BLaER1 treated with 17β-estradiol and CSF1 and Interleukin-3, amounts not matched to agents 10 nM and 100 nM (cell line): Measurements from ENCODE around the gene PAQR8.
"Not testable (repeated sequence)": the region's sequence is repeated elsewhere in the genome, so short reads cannot be mapped to it uniquely, and the experiment has no call there.

Source experiments
- H3K27ac ChIP-seq, 11 experiments: shearing (Covaris generic); formaldehyde crosslinking; 2 replicates each; pipeline ENCODE4 v1.8.1; 2022
- H3K27me3 ChIP-seq, 11 experiments: shearing (Covaris generic); formaldehyde crosslinking; 2 replicates each; pipeline ENCODE4 v1.8.1; 2022
- H3K36me3 ChIP-seq, 11 experiments: shearing (Covaris generic); formaldehyde crosslinking; 2 replicates each; pipeline ENCODE4 v1.8.1; 2022
- H3K4me1 ChIP-seq, 10 experiments: shearing (Covaris generic); formaldehyde crosslinking; 2 replicates each; pipeline ENCODE4 v1.8.1; 2022
- H3K4me2 ChIP-seq, 11 experiments: shearing (Covaris generic); formaldehyde crosslinking; 2 replicates each; pipeline ENCODE4 v1.8.1; 2022
- H3K4me3 ChIP-seq, 10 experiments: shearing (Covaris generic); formaldehyde crosslinking; 2 replicates each; pipeline ENCODE4 v1.8.1; 2022
- H3K9ac ChIP-seq, 11 experiments: shearing (Covaris generic); formaldehyde crosslinking; 2 replicates each; pipeline ENCODE4 v1.8.1; 2022
- H3K9me3 ChIP-seq, 11 experiments: shearing (Covaris generic); formaldehyde crosslinking; replicated peaks in 1 of 11; 2 replicates each; pipeline ENCODE4 v1.8.1; 2022
- H4K20me1 ChIP-seq, 11 experiments: shearing (Covaris generic); formaldehyde crosslinking; 2 replicates each; pipeline ENCODE4 v1.8.1; 2022
- Cebpa-rat ChIP-seq, 11 experiments: shearing (Covaris generic); IDR thresholded peaks; 2 replicates each; pipeline ENCODE4 v1.8.1; 2022

Gene PAQR8

DNA sequence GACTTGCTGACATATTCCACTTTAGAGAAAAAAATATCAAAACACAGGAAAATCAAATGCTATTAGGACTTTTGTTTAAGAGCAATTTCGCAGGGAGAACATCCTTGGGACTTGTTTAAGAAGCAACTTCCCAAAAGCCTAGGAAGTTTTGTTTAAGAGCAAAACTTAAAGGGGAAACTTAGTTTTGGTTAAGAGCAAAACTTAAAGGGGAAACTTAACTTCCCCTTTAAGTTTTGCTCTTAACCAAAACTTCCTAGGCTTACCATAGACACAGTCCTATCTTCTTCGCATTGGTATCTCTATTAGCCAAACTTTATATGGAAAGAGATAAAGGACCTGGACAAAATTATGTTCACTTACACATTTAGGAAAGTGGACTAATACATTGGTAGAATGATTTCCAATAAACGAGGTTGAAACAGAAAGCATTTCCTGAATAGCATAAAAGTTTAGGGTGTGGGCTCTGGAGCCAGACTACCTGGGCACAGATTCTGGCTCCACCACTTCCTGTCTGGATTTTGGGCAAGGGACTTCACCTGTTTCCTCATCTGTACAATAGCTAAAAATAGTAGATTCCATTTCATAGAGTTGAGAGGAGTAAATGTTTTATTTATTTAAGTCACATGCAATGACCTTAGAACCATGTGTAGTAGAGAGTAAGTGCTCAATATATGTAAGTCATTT, 15.7 kb downstream of the PAQR8 start:
- H3K36me3 ChIP-seq: peaks cover 0 to 32% (median 19%) of the 10 kb centered on the region in 11 experiments; a peak in 17 of 22 replicates
- no peak for TF ChIP-seq Cebpa-rat (IDR thresholded peaks at IDR 0.05)
- peaks cover 8 to 46% (median 21%) of the 10 kb centered on the region in 10 experiments; a peak in 17 of 20 replicates for H3K4me1 ChIP-seq
- peak overlapping the region in 9 of 11 experiments; percentile 9 to 91 (median 57); a peak in 18 of 22 replicates for H3K4me2 ChIP-seq
- peaks cover 0 to 8% (median 0%) of the 10 kb centered on the region in 11 experiments; a peak in 2 of 22 replicates for H4K20me1 ChIP-seq
- H3K27me3 ChIP-seq: no peaks in the 10 kb centered on the region
- H3K27ac ChIP-seq: peak overlapping the region in 1 of 11 experiments; percentile 32; a peak in 1 of 22 replicates
- peaks cover 0 to 8% (median 0%) of the 10 kb centered on the region in 11 experiments; a peak in 3 of 22 replicates for H3K9me3 ChIP-seq
- no peak overlapping the region for H3K9ac ChIP-seq
- peak overlapping the region in 1 of 10 experiments; percentile 26; a peak in 2 of 20 replicates for H3K4me3 ChIP-seq

- Histone ChIP-seq H3K9ac (no peak overlapping the region), H3K4me1 (peaks cover 8 to 35% (median 18%) of the 10 kb centered on the region in 10 experiments; a peak in 17 of 20 replicates), H3K9me3 (no peaks in the 10 kb centered on the region; a peak in 1 of 22 replicates), H3K4me2 (no peak overlapping the region), H3K36me3 (peaks cover 0 to 34% (median 10%) of the 10 kb centered on the region in 11 experiments; a peak in 11 of 22 replicates), H3K27ac (no peak overlapping the region), H4K20me1 (peaks cover 0 to 4% (median 0%) of the 10 kb centered on the region in 11 experiments; a peak in 2 of 22 replicates), H3K27me3 (no peaks in the 10 kb centered on the region), H3K4me3 (no peak overlapping the region)
- no peak for TF ChIP-seq Cebpa-rat (IDR thresholded peaks at IDR 0.05)
Observed at GRCh38 chr6:52381249-52381648, 19.3 kb downstream of the PAQR8 start.

GRCh38 chr6:52384145-52384766, 22.3 kb downstream of the PAQR8 start:
- H3K9me3 ChIP-seq: peaks cover 15 to 23% (median 17%) of the 10 kb centered on the region in 11 experiments
- no peak overlapping the region for H3K4me3 ChIP-seq
- no peak overlapping the region for H3K4me2 ChIP-seq
- peaks cover 3 to 34% (median 10%) of the 10 kb centered on the region in 11 experiments; a peak in 15 of 22 replicates for H3K36me3 ChIP-seq
- H3K27ac ChIP-seq: no peak overlapping the region
- H3K9ac ChIP-seq: no peak overlapping the region
- peaks cover under 1 to 11% (median 2%) of the 10 kb centered on the region in 10 experiments; a peak in 16 of 20 replicates for H3K4me1 ChIP-seq
- no peaks in the 10 kb centered on the region for H3K27me3 ChIP-seq
- peaks cover 0 to 7% (median 0%) of the 10 kb centered on the region in 11 experiments; a peak in 3 of 22 replicates for H4K20me1 ChIP-seq
- TF ChIP-seq Cebpa-rat (IDR thresholded peaks at IDR 0.05): no peak

DNA sequence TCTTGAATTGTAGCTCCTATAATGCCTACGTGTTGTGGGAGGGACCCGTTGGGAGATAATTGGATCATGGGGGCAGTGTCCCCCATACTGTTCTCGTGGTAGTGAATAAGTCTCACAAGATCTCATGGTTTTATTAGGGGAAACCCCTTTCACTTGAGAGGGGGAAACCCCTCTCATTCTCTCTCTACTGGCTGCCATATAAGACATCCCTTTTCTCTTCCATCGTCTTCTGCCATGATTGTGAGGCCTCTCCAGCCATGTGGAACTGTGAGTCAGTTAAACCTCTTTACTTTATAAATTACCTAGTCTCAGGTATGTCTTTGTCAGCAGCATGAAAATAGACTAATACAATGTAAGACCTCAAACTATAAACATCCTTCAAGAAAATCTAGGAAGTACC, 23.1 kb downstream of the PAQR8 start:
- no peak overlapping the region for H3K4me3 ChIP-seq
- H3K4me1 ChIP-seq: peaks cover 8 to 19% (median 10%) of the 10 kb centered on the region in 10 experiments
- H3K4me2 ChIP-seq: peak overlapping the region in 1 of 11 experiments; percentile 20; a peak in 3 of 22 replicates
- peaks cover 3 to 33% (median 10%) of the 10 kb centered on the region in 11 experiments; a peak in 14 of 22 replicates for H3K36me3 ChIP-seq
- H4K20me1 ChIP-seq: peaks cover 0 to 15% (median 0%) of the 10 kb centered on the region in 11 experiments; a peak in 4 of 22 replicates
- peaks cover 15 to 23% (median 17%) of the 10 kb centered on the region in 11 experiments for H3K9me3 ChIP-seq
- no peak overlapping the region for H3K27ac ChIP-seq
- H3K27me3 ChIP-seq: no peaks in the 10 kb centered on the region
- H3K9ac ChIP-seq: no peak overlapping the region
- no peak for TF ChIP-seq Cebpa-rat (IDR thresholded peaks at IDR 0.05)

GRCh38 chr6:52388119-52388518, 26.2 kb downstream of the PAQR8 start:
- not testable (repeated sequence) for H3K4me3 ChIP-seq

DNA sequence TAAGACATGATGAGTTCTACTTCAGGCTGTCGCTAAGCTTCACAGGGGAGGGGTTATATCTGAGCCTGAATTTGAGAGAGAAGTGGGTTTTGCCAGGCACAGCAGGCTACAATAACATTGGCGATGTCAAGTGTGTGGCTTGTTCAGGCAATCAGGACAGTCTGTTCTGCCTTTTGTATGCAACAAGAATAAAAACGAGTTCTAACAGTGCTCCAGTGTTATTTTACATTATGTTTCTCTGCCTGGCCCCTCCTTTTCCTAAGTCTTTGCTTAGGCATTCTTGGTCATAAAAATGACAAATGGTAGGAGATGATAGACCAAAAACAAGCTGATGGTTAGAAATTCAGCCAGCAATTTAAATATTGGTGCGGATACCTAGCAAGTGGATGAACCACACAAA, 26.8 kb downstream of the PAQR8 start:
- no peak overlapping the region for H3K9ac ChIP-seq
- H3K27me3 ChIP-seq: no peaks in the 10 kb centered on the region
- H3K27ac ChIP-seq: no peak overlapping the region
- peaks cover 18 to 35% (median 24%) of the 10 kb centered on the region in 10 experiments for H3K4me1 ChIP-seq
- peaks cover 0 to 49% (median 0%) of the 10 kb centered on the region in 11 experiments; a peak in 4 of 22 replicates for H4K20me1 ChIP-seq
- H3K9me3 ChIP-seq: peaks cover 15 to 23% (median 17%) of the 10 kb centered on the region in 11 experiments
- peaks cover 0 to 15% (median 6%) of the 10 kb centered on the region in 11 experiments; a peak in 7 of 22 replicates for H3K36me3 ChIP-seq
- TF ChIP-seq Cebpa-rat (IDR thresholded peaks at IDR 0.05): no peak
- H3K4me2 ChIP-seq: no peak overlapping the region
- H3K4me3 ChIP-seq: no peak overlapping the region

More at GRCh38 chr6:52388119-52388518, 26.2 kb downstream of the PAQR8 start:
- H3K27me3 ChIP-seq, H3K4me2 ChIP-seq, H3K9ac ChIP-seq, H3K27ac ChIP-seq: not testable (repeated sequence)
- Histone ChIP-seq H4K20me1 (peaks cover 0 to 43% (median 0%) of the 10 kb centered on the region in 11 experiments; a peak in 4 of 22 replicates), H3K9me3 (peaks cover 15 to 23% (median 17%) of the 10 kb centered on the region in 11 experiments), H3K4me1 (peaks cover 18 to 35% (median 24%) of the 10 kb centered on the region in 10 experiments), H3K36me3 (peaks cover 0 to 15% (median 4%) of the 10 kb centered on the region in 11 experiments; a peak in 7 of 22 replicates)

DNA sequence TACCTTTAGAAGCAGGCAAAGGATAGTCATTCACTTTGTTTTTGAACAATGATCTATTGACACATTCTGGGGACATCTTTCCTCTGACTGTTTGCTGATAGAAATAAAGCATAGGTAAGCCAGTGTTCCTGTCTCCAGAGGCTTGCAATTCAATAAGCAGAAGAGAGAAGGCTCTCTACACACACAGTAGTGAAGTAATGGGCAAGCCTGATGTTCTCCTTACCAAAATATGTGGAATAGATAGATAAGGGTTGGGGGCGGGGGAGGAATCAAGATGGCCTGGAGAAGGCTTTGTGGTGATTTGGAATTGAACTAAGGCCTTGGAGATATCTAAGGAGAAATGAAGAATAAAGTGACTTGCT, 27.3 kb downstream of the PAQR8 start:
- H3K36me3 ChIP-seq: peaks cover 0 to 15% (median 6%) of the 10 kb centered on the region in 11 experiments; a peak in 7 of 22 replicates
- H3K9me3 ChIP-seq: peaks cover 15 to 23% (median 17%) of the 10 kb centered on the region in 11 experiments
- H4K20me1 ChIP-seq: peaks cover 0 to 52% (median 0%) of the 10 kb centered on the region in 11 experiments; a peak in 4 of 22 replicates
- no peak for TF ChIP-seq Cebpa-rat (IDR thresholded peaks at IDR 0.05)
- no peak overlapping the region for H3K4me3 ChIP-seq
- H3K4me1 ChIP-seq: peaks cover 18 to 32% (median 24%) of the 10 kb centered on the region in 10 experiments
- no peaks in the 10 kb centered on the region for H3K27me3 ChIP-seq
- no peak overlapping the region for H3K9ac ChIP-seq
- peak overlapping the region in 2 of 11 experiments; percentile 1 to 6; a peak in 1 of 22 replicates for H3K27ac ChIP-seq
- H3K4me2 ChIP-seq: peak overlapping the region; percentile 56 to 77 (median 63); a peak in 21 of 22 replicates

GRCh38 chr6:52389626-52390360, 27.8 kb downstream of the PAQR8 start:
- Histone ChIP-seq H3K4me2 (peak overlapping the region; percentile 56 to 77 (median 63)), H3K4me3 (no peak overlapping the region), H3K9ac (peak overlapping the region in 1 of 11 experiments; percentile 16; a peak in 1 of 22 replicates), H3K36me3 (peaks cover 0 to 15% (median 6%) of the 10 kb centered on the region in 11 experiments; a peak in 7 of 22 replicates), H3K4me1 (peaks cover 18 to 28% (median 24%) of the 10 kb centered on the region in 10 experiments), H3K27ac (peak overlapping the region in 4 of 11 experiments; percentile 1 to 23 (median 7); a peak in 4 of 22 replicates), H4K20me1 (peaks cover 0 to 52% (median 0%) of the 10 kb centered on the region in 11 experiments; a peak in 4 of 22 replicates), H3K27me3 (no peaks in the 10 kb centered on the region), H3K9me3 (peaks cover 15 to 23% (median 17%) of the 10 kb centered on the region in 11 experiments)
- no peak for TF ChIP-seq Cebpa-rat (IDR thresholded peaks at IDR 0.05)
